Stimulated activated CD8-positive, alpha-beta memory T cell treated with anti-CD3 and anti-CD28 coated beads, Interleukin-2, amount 100 ng/mL, for 48 hours (primary cell): ENCODE results near the gene RBM48.
A peak's percentile ranks its signal among the peaks of the same experiment; 100 is the strongest.
"Not testable (repeated sequence)": the region's sequence is repeated elsewhere in the genome, so short reads cannot be mapped to it uniquely, and the experiment has no call there.

Experiments
- DNase-seq, 2 donors: peaks; one replicate each; pipeline ENCODE4 v3.0.0-alpha.2; 2020; ENCODE audit warnings: low read depth in 2 of 2

RBM48 gene

GRCh38 chr7:92528188-92528957 lies at the start of gene RBM48, which contains the start of gene PEX1:
Gene RBM48 (plus strand): TSS chr7:92528795. CDS start chr7:92528814, 19 bp downstream.
Gene PEX1 (minus strand): TSS chr7:92528520. CDS start chr7:92528435, 85 bp downstream.
- peak; percentile 87 to 89 for DNase-seq

GRCh38 chr7:92479146-92479545 lies 49.4 kb upstream of the RBM48 start:
- DNase-seq: not testable (repeated sequence)

- not testable (repeated sequence) for DNase-seq
These were observed 45.0 kb upstream of the RBM48 start for GRCh38 chr7:92483624-92484023.

GRCh38 chr7:92484226-92484625 lies 44.4 kb upstream of the RBM48 start:
- not testable (repeated sequence) for DNase-seq

- DNase-seq: no peak
These were observed 43.2 kb upstream of the RBM48 start for GRCh38 chr7:92485267-92485892.

- DNase-seq: no peak
These were observed 42.6 kb upstream of the RBM48 start for GRCh38 chr7:92485974-92486373.

GRCh38 chr7:92487804-92488203 lies 40.8 kb upstream of the RBM48 start:
- no peak for DNase-seq

- DNase-seq: no peak
These were observed 39.0 kb upstream of the RBM48 start for GRCh38 chr7:92489634-92490033.

GRCh38 chr7:92496876-92497275 lies 31.7 kb upstream of the RBM48 start:
- DNase-seq: no peak

- no peak for DNase-seq
These were observed 30.0 kb upstream of the RBM48 start for GRCh38 chr7:92498557-92498956.

- DNase-seq: no peak
These were observed 24.8 kb upstream of the RBM48 start for GRCh38 chr7:92503767-92504166.

GRCh38 chr7:92504563-92504962 lies 24.0 kb upstream of the RBM48 start:
- no peak for DNase-seq

GRCh38 chr7:92506363-92506762 lies 22.2 kb upstream of the RBM48 start:
- no peak for DNase-seq

GRCh38 chr7:92508946-92509345 lies 19.6 kb upstream of the RBM48 start:
- no peak for DNase-seq

- DNase-seq: no peak
These were observed 15.3 kb upstream of the RBM48 start for GRCh38 chr7:92513167-92513902.

- no peak for DNase-seq
These were observed 11.0 kb upstream of the RBM48 start for GRCh38 chr7:92517631-92518030.

GRCh38 chr7:92520024-92520423 lies 8.6 kb upstream of the RBM48 start:
- DNase-seq: no peak

GRCh38 chr7:92523110-92523509 lies 5.5 kb upstream of the RBM48 start:
- no peak for DNase-seq

- DNase-seq: peak; percentile 28 to 32
These were observed 1.1 kb upstream of the RBM48 start for GRCh38 chr7:92527300-92528187.

- no peak for DNase-seq
These were observed 316 bp downstream of the RBM48 start for GRCh38 chr7:92528958-92529264.

- no peak for DNase-seq
These were observed 6.0 kb downstream of the RBM48 start for GRCh38 chr7:92534572-92534971.

- not testable (repeated sequence) for DNase-seq
These were observed 14.9 kb downstream of the RBM48 start for GRCh38 chr7:92543542-92543941.
